GM23338 (cell line): ENCODE measurements around the gene C3orf22. TPM values are rescaled to one million over a fixed set of nuclear protein-coding genes. Genes with fewer than 3 reads are reported as not detected.

Experiments
- ATAC-seq: fragments of 200-7000 bp; cut with Tn5 transposase; 3 replicates; pipeline ENCODE4 v1.9.1; 2020
- DNase-seq: peaks from one replicate; pipeline ENCODE4 v3.0.0-alpha.2; 2015; ENCODE audit warnings: low spot score
- H2AFZ ChIP-seq: fragments of 200-600 bp; sonication (generic); 2 replicates; pipeline ENCODE4 v1.8.0; 2016; ENCODE audit warnings: antibody characterized with exemption, mild to moderate bottlenecking, moderate library complexity
- H3F3A ChIP-seq: fragments of 200-600 bp; sonication (generic); replicated peaks from 2 replicates; pipeline ENCODE4 v1.8.0; 2017; ENCODE audit warnings: antibody characterized with exemption, mixed run types, low read depth
- H3K27ac ChIP-seq: fragments of 200-600 bp; sonication (generic); 2 replicates; pipeline ENCODE4 v1.6.1; 2016; ENCODE audit warnings: low read depth
- H3K27me3 ChIP-seq: fragments of 200-600 bp; sonication (generic); 2 replicates; pipeline ENCODE4 v1.8.0; 2016; ENCODE audit warnings: mild to moderate bottlenecking, mixed run types, moderate library complexity; ENCODE audit not compliant: insufficient read depth
- H3K36me3 ChIP-seq: fragments of 200-600 bp; sonication (generic); 2 replicates; pipeline ENCODE4 v1.8.0; 2016; ENCODE audit warnings: mild to moderate bottlenecking; ENCODE audit not compliant: insufficient read depth
- H3K4me1 ChIP-seq: fragments of 200-600 bp; sonication (generic); 2 replicates; pipeline ENCODE4 v1.8.0; 2016; ENCODE audit warnings: mild to moderate bottlenecking, moderate library complexity; ENCODE audit not compliant: insufficient read depth
- H3K4me2 ChIP-seq: fragments of 200-600 bp; sonication (generic); 2 replicates; pipeline ENCODE4 v1.7.1; 2017; ENCODE audit warnings: mixed run types
- H3K4me3 ChIP-seq: fragments of 200-600 bp; sonication (generic); 2 replicates; pipeline ENCODE4 v1.6.1; 2016; ENCODE audit warnings: mixed run types
- H3K79me2 ChIP-seq: fragments of 200-600 bp; sonication (generic); replicated peaks from 2 replicates; pipeline ENCODE4 v1.8.0; 2017; ENCODE audit warnings: mild to moderate bottlenecking; ENCODE audit not compliant: insufficient read depth
- H3K9me2 ChIP-seq: fragments of 200-600 bp; sonication (generic); 2 replicates; pipeline ENCODE4 v1.8.0; 2017; ENCODE audit not compliant: insufficient read depth
- H4K20me1 ChIP-seq: fragments of 200-600 bp; sonication (generic); replicated peaks from 2 replicates; pipeline ENCODE4 v1.8.0; 2017; ENCODE audit warnings: mild to moderate bottlenecking; ENCODE audit not compliant: insufficient read depth
- H3K27ac Mint-ChIP-seq: 2 replicates; pipeline ENCODE4 v1.8.0; 2020; ENCODE audit warnings: inconsistent platforms, mild to moderate bottlenecking, moderate library complexity, mixed read lengths
- H3K27me3 Mint-ChIP-seq: 3 replicates; pipeline ENCODE4 v1.8.0; 2022; ENCODE audit warnings: low read depth, mild to moderate bottlenecking, moderate library complexity, mixed read lengths, inconsistent platforms; ENCODE audit not compliant: insufficient read depth, poor library complexity
- H3K36me3 Mint-ChIP-seq: 3 replicates; pipeline ENCODE4 v1.8.0; 2021; ENCODE audit warnings: low read depth, mild to moderate bottlenecking, inconsistent platforms, moderate library complexity, mixed read lengths
- H3K4me1 Mint-ChIP-seq: 3 replicates; pipeline ENCODE4 v1.8.0; 2020; ENCODE audit warnings: mild to moderate bottlenecking, inconsistent platforms, mixed read lengths
- H3K4me3 Mint-ChIP-seq: 3 replicates; pipeline ENCODE4 v1.8.0; 2021; ENCODE audit warnings: moderate library complexity, mild to moderate bottlenecking, inconsistent platforms, mixed read lengths
- H3K9me3 Mint-ChIP-seq: 3 replicates; pipeline ENCODE4 v1.8.0; 2020; ENCODE audit warnings: moderate library complexity, mild to moderate bottlenecking, inconsistent platforms, mixed read lengths
- CREB1 ChIP-seq: fragments of 250-450 bp; sonication (Bioruptor Pico); IDR thresholded peaks from 2 replicates; pipeline ENCODE4 v1.5.0; 2020; ENCODE audit warnings: low read depth, mild to moderate bottlenecking, moderate library complexity
- CTCF ChIP-seq, 2 experiments: fragments of 200-600 bp in 1 of 2; sonication (generic) in 1 of 2; conservative IDR thresholded peaks; 2 replicates each; pipeline versions ENCODE4 v1.5.1 to v1.6.1; 2016 to 2017; ENCODE audit warnings: antibody characterized with exemption in 2 of 2, low read depth in 2 of 2, mild to moderate bottlenecking in 2 of 2, moderate library complexity in 1 of 2
- ETS1 ChIP-seq: IDR thresholded peaks from 2 replicates; pipeline ENCODE4 v1.6.1; 2016; ENCODE audit warnings: antibody characterized with exemption
- EZH2 ChIP-seq: fragments of 200-600 bp; sonication (generic); IDR thresholded peaks from one replicate; pipeline ENCODE4 v1.8.0; 2017; ENCODE audit warnings: antibody characterized with exemption, mild to moderate bottlenecking, low read depth; ENCODE audit not compliant: unreplicated experiment
- EZH2phosphoT487 ChIP-seq: fragments of 200-600 bp; sonication (generic); IDR thresholded peaks from one replicate; pipeline ENCODE4 v1.8.1; 2018; ENCODE audit warnings: antibody characterized with exemption; ENCODE audit not compliant: unreplicated experiment
- NANOG ChIP-seq: IDR thresholded peaks from 2 replicates; pipeline ENCODE4 v1.6.1; 2016; ENCODE audit warnings: antibody characterized with exemption, borderline replicate concordance
- POLR2AphosphoS5 ChIP-seq: IDR thresholded peaks from 2 replicates; pipeline ENCODE4 v1.6.1; 2016; ENCODE audit warnings: antibody characterized with exemption, low read depth
- STAT1 ChIP-seq: IDR thresholded peaks from one replicate; pipeline ENCODE4 v1.6.1; 2016; ENCODE audit warnings: antibody characterized with exemption; ENCODE audit not compliant: unreplicated experiment
- ZNF462 ChIP-seq: fragments of 250-450 bp; sonication (Bioruptor Pico); IDR thresholded peaks from 2 replicates; pipeline ENCODE4 v1.5.0; 2020; ENCODE audit warnings: mild to moderate bottlenecking, moderate library complexity
- polyA plus RNA-seq: library from polyadenylated mRNA; unstranded; fragments of >200 nt; fragmentation: Nextera tagmentation; extraction: Ambion mirVana; gene quantifications from 2 replicates; pipeline ENCODE4 v1.2.1, GENCODE V29; 2016
- total RNA-seq: library from RNA; depleted of rRNA; stranded (reverse); fragments of >200 nt; shearing (Covaris generic); gene quantifications from 2 replicates; pipeline ENCODE4 v1.2.3, GENCODE V29; 2014

Gene C3orf22
- total and polyA plus RNA-seq, 2 experiments from 2014 or later: not detected

- TF ChIP-seq ZNF462 (CRISPR knock-in tag) (no peak), ETS1 (no peak)
Measured at GRCh38 chr3:126551121-126551838, 7.5 kb downstream of the C3orf22 start (continued).

DNA sequence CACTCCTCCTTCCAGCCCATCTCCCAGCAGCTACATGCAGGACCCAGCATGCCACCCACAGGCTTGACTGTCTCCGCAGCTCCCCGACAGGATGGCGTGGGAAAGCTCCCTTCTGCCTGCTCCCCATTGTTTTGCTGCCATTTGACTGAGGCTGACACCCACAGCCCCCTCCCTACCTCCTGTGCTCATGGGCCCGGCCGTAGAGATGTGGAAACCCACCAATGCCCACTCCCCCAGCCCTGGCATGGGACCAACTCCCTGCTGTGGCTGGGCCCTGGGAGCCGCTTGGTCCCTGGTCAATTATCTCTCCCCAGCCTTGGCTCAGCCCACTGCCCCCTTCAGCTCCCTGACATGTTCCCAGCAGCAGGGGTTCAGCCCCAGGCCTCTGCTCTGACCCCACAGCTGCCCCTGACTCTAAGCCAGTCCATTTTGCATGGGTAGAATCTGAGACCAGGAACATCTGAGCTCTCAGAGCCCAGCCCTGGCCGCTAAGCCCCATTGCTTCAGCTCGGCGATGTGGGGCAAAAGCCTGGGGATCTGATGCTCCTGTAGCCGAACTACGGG is 8.2 kb downstream of the C3orf22 start:
- H3K27me3 Mint-ChIP-seq: peaks cover 16% of the 10 kb centered on the region
- H3K27ac Mint-ChIP-seq: no peak overlapping the region; the same call in 1 of the 2 replicates
- no peaks in the 10 kb centered on the region for H3K79me2 ChIP-seq
- no peak overlapping the region for H3K27ac ChIP-seq
- H3K27me3 ChIP-seq: no peaks in the 10 kb centered on the region
- no peaks in the 10 kb centered on the region for H3K36me3 Mint-ChIP-seq
- H3K4me3 ChIP-seq: no peak overlapping the region
- H2AFZ ChIP-seq: no peak overlapping the region
- H3K4me1 Mint-ChIP-seq: peaks cover 40% of the 10 kb centered on the region
- no peaks in the 10 kb centered on the region for H3F3A ChIP-seq
- H3K4me2 ChIP-seq: no peak overlapping the region
- H3K4me3 Mint-ChIP-seq: no peak overlapping the region
- ATAC-seq (no peak), DNase-seq (no peak)
- H3K9me3 Mint-ChIP-seq: no peaks in the 10 kb centered on the region; the same call in 2 of the 3 replicates
- peaks cover 18% of the 10 kb centered on the region for H3K4me1 ChIP-seq
- H4K20me1 ChIP-seq: no peaks in the 10 kb centered on the region
- H3K36me3 ChIP-seq: no peaks in the 10 kb centered on the region
- no peaks in the 10 kb centered on the region for H3K9me2 ChIP-seq
- TF ChIP-seq STAT1 (no peak), EZH2 (no peak), EZH2phosphoT487 (no peak), NANOG (no peak), CREB1 (CRISPR knock-in tag) (no peak), CTCF (conservative IDR thresholded peaks at IDR 0.05; ENCODE audit: low read depth in 2 of 2) (no peak), POLR2AphosphoS5 (no peak), ETS1 (no peak)
